Right atrium auricular region (tissue), 2 donors: ENCODE data around the gene UBTF. TPM values are rescaled to one million over a fixed set of nuclear protein-coding genes. Genes with fewer than 3 reads are reported as not detected.

Experiments used
- DNase-seq: peaks from one replicate; pipeline ENCODE4 v3.0.0-alpha.2; 2019; ENCODE audit warnings: low spot score
- H3K27ac ChIP-seq, 2 donors: fragments of 200-600 bp; sonication (generic); 1 replicate in 1 of 2; 2 replicates in 1 of 2; pipeline ENCODE4 v1.5.1; 2016 to 2019
- H3K27me3 ChIP-seq, 2 donors: fragments of 200-600 bp; sonication (generic); one replicate each; pipeline versions ENCODE4 v1.5.1 to v1.6.0; 2017 to 2019
- H3K36me3 ChIP-seq: fragments of 200-600 bp; sonication (generic); one replicate; pipeline ENCODE4 v1.5.1; 2016
- H3K4me1 ChIP-seq, 2 donors: fragments of 200-600 bp; sonication (generic); one replicate each; pipeline versions ENCODE4 v1.5.1 to v1.6.0; 2017 to 2019
- H3K4me3 ChIP-seq, 2 donors: fragments of 200-600 bp; sonication (generic); 1 replicate in 1 of 2; 2 replicates in 1 of 2; pipeline ENCODE4 v1.5.1; 2017 to 2019; ENCODE audit warnings: mild to moderate bottlenecking in 1 of 2, moderate library complexity in 1 of 2
- H3K9me3 ChIP-seq, 2 donors: fragments of 200-600 bp; sonication (generic); one replicate each; pipeline ENCODE4 v1.5.1; 2019
- CTCF ChIP-seq, 2 donors: fragments of 200-600 bp; sonication (generic); IDR thresholded peaks; one replicate each; pipeline ENCODE4 v1.5.1; 2019; ENCODE audit warnings: antibody characterized with exemption in 2 of 2
- microRNA-seq, 2 donors: library from miRNA; unstranded; fragments of <30 nt; microRNA quantifications; one replicate each; pipeline ENCODE4, GENCODE V29; 2016 to 2017; ENCODE audit warnings: borderline number of aligned reads in 2 of 2, borderline replicate concordance in 1 of 2
- total RNA-seq, 2 donors: library from RNA; depleted of rRNA; stranded (reverse); fragments of >200 nt; gene quantifications; one replicate each; pipeline ENCODE4 v1.1.0, GENCODE V29; 2016

The UBTF gene
- total RNA-seq, 2 donors from 2014 or later = 39.3 to 42.3 TPM

GRCh38 chr17:44155488-44155887 is 64.0 kb downstream of the UBTF start:
- Histone ChIP-seq H3K27ac (no peak overlapping the region), H3K36me3 (no peaks in the 10 kb centered on the region), H3K4me1 (no peaks in the 10 kb centered on the region), H3K27me3 (no peaks in the 10 kb centered on the region), H3K9me3 (no peaks in the 10 kb centered on the region), H3K4me3 (no peak overlapping the region)
- DNase-seq = no peak
- no peak for TF ChIP-seq CTCF (IDR thresholded peaks at IDR 0.05)

Small RNA genes within 50 kb of the gene (microRNA-seq; reads per million reads assigned to microRNA genes)
- gene MIR6782 = 0 reads per million in 2 donors

Other genes starting within 250 kb of the UBTF start
- gene NAGS, start 215.1 kb downstream of the UBTF start, total RNA-seq = 1 to 10 TPM; 1.7 to 4.5 TPM
- gene TMEM101, start 204.7 kb downstream of the UBTF start, total RNA-seq = 10 to 100 TPM; 21.0 to 25.0 TPM
- 10 to 100 TPM; 36.8 to 41.3 TPM for gene LSM12, start 153.0 kb downstream of the UBTF start, total RNA-seq
- gene G6PC3, start 148.9 kb downstream of the UBTF start, total RNA-seq = 10 to 100 TPM; 36.0 to 41.1 TPM
- 100 to 1,000 TPM in 1 of 2 donors, 10 to 100 TPM in 1; 80.0 to 138 TPM for gene HDAC5, start 96.0 kb downstream of the UBTF start, total RNA-seq
- gene HROB, start 77.7 kb downstream of the UBTF start, total RNA-seq = under 1 TPM; 0.59 to 0.94 TPM
- 1 to 10 TPM; 8.3 TPM for gene ASB16, start 49.0 kb downstream of the UBTF start, total RNA-seq
- gene TMUB2, start 32.7 kb downstream of the UBTF start, total RNA-seq = 10 to 100 TPM; 26.4 to 26.6 TPM
- gene ATXN7L3, start 19.8 kb downstream of the UBTF start, total RNA-seq = 10 to 100 TPM; 24.5 to 38.9 TPM
- 1 to 10 TPM in 1 of 2 donors, under 1 TPM in 1; 0.47 to 1.1 TPM for gene SLC4A1, start 48.5 kb upstream of the UBTF start, total RNA-seq
- 1 to 10 TPM; 1.7 to 4.5 TPM for gene RUNDC3A, start 88.9 kb upstream of the UBTF start, total RNA-seq
- 10 to 100 TPM; 60.4 to 83.3 TPM for gene SLC25A39, start 105.1 kb upstream of the UBTF start, total RNA-seq
- 100 to 1,000 TPM; 258 to 290 TPM for gene GRN, start 125.6 kb upstream of the UBTF start, total RNA-seq
- gene FAM171A2, start 144.2 kb upstream of the UBTF start, total RNA-seq = 1 to 10 TPM; 2.4 to 3.3 TPM
- gene ITGA2B, start 170.0 kb upstream of the UBTF start, total RNA-seq = 1 to 10 TPM; 1.0 to 2.6 TPM